Neuronal stem cell (in vitro differentiated cells): Measurements from ENCODE around the gene MARK3. TPM values are rescaled to one million over a fixed set of nuclear protein-coding genes. Genes with fewer than 3 reads are reported as not detected.

Experiments used
- DNase-seq: peaks from one replicate; pipeline ENCODE4 v3.0.0-alpha.2; 2013; ENCODE audit warnings: low spot score
- H2AFZ ChIP-seq: one replicate; pipeline ENCODE4 v1.6.1; 2013; ENCODE audit warnings: mild to moderate bottlenecking, low read length, inconsistent platforms
- H2AK5ac ChIP-seq: 2 replicates; pipeline ENCODE4 v1.6.1; 2013; ENCODE audit warnings: low read depth, mild to moderate bottlenecking, inconsistent platforms, low read length, moderate library complexity, mixed read lengths
- H2BK120ac ChIP-seq: 2 replicates; pipeline ENCODE4 v1.6.1; 2013; ENCODE audit warnings: low read depth, mild to moderate bottlenecking, inconsistent platforms, low read length, moderate library complexity, mixed read lengths
- H2BK12ac ChIP-seq: one replicate; pipeline ENCODE4 v1.6.1; 2013; ENCODE audit warnings: low read length, inconsistent platforms
- H2BK15ac ChIP-seq: 2 replicates; pipeline ENCODE4 v1.6.1; 2013; ENCODE audit warnings: mild to moderate bottlenecking, low read length, inconsistent platforms, mixed read lengths
- H2BK5ac ChIP-seq: one replicate; pipeline ENCODE4 v1.6.1; 2013; ENCODE audit warnings: inconsistent platforms, mild to moderate bottlenecking, low read length, moderate library complexity
- H3K14ac ChIP-seq: one replicate; pipeline ENCODE4 v1.6.1; 2013; ENCODE audit warnings: low read length, inconsistent platforms
- H3K18ac ChIP-seq: 2 replicates; pipeline ENCODE4 v1.6.1; 2013; ENCODE audit warnings: low read length, inconsistent platforms
- H3K23ac ChIP-seq: 2 replicates; pipeline ENCODE4 v1.6.1; 2013; ENCODE audit warnings: low read depth, mild to moderate bottlenecking, mixed read lengths, low read length, inconsistent platforms; ENCODE audit not compliant: poor library complexity
- H3K27ac ChIP-seq: replicated peaks from 3 replicates; pipeline ENCODE4 v1.5.1; 2013; ENCODE audit warnings: low read length, inconsistent platforms
- H3K27me3 ChIP-seq, 3 experiments: 2 replicates each; pipeline ENCODE4 v1.6.1; 2013; ENCODE audit warnings: low read length in 3 of 3, mild to moderate bottlenecking in 2 of 3, inconsistent platforms in 1 of 3, low read depth in 1 of 3, mixed read lengths in 1 of 3, moderate library complexity in 1 of 3; ENCODE audit not compliant: control insufficient read depth in 3 of 3, insufficient read depth in 3 of 3
- H3K36me3 ChIP-seq, 2 donors: replicated peaks in 1 of 2; 2 replicates each; pipeline ENCODE4 v1.6.1; 2013; ENCODE audit warnings: low read length in 2 of 2; ENCODE audit not compliant: control insufficient read depth in 2 of 2, insufficient read depth in 2 of 2
- H3K4ac ChIP-seq: 2 replicates; pipeline ENCODE4 v1.6.1; 2013; ENCODE audit warnings: inconsistent platforms, mild to moderate bottlenecking, low read length, moderate library complexity
- H3K4me1 ChIP-seq, 2 donors: 1 replicate in 1 of 2; 2 replicates in 1 of 2; pipeline ENCODE4 v1.6.1; 2013; ENCODE audit warnings: low read length in 2 of 2, low read depth in 1 of 2; ENCODE audit not compliant: control insufficient read depth in 2 of 2, insufficient read depth in 1 of 2
- H3K4me2 ChIP-seq: one replicate; pipeline ENCODE4 v1.6.1; 2013; ENCODE audit warnings: mild to moderate bottlenecking, low read length, inconsistent platforms; ENCODE audit not compliant: insufficient read depth, poor library complexity, severe bottlenecking
- H3K4me3 ChIP-seq, 2 donors: 2 replicates each; pipeline ENCODE4 v1.5.1; 2013; ENCODE audit warnings: low read length in 2 of 2, mild to moderate bottlenecking in 2 of 2, inconsistent platforms in 1 of 2, moderate library complexity in 1 of 2
- H3K79me1 ChIP-seq: one replicate; pipeline ENCODE4 v1.6.1; 2013; ENCODE audit warnings: low read depth, mild to moderate bottlenecking, inconsistent platforms, low read length, moderate library complexity
- H3K9ac ChIP-seq: one replicate; pipeline ENCODE4 v1.6.1; 2013; ENCODE audit warnings: mild to moderate bottlenecking, low read depth, low read length, inconsistent platforms; ENCODE audit not compliant: poor library complexity
- H3K9me3 ChIP-seq, 2 donors: replicated peaks in 1 of 2; 2 replicates each; pipeline versions ENCODE3 to v1.6.1; 2013; ENCODE audit warnings: low read length in 2 of 2, mild to moderate bottlenecking in 2 of 2, inconsistent platforms in 1 of 2, low read depth in 1 of 2, mixed read lengths in 1 of 2, moderate library complexity in 1 of 2; ENCODE audit not compliant: control insufficient read depth in 2 of 2, insufficient read depth in 1 of 2
- H4K8ac ChIP-seq: one replicate; pipeline ENCODE4 v1.6.1; 2013; ENCODE audit warnings: low read depth, mild to moderate bottlenecking, inconsistent platforms, low read length, moderate library complexity
- H4K91ac ChIP-seq: one replicate; pipeline ENCODE4 v1.6.1; 2013; ENCODE audit warnings: low read length, low read depth, mild to moderate bottlenecking, inconsistent platforms; ENCODE audit not compliant: poor library complexity
- WGBS, 2 donors: extraction: QIAGEN DNeasy Blood & Tissue Kit; methylation state at CpG; one replicate each; pipeline ENCODE4 v1.1.7; 2013; ENCODE audit warnings: missing lambda C conversion rate in 2 of 2, mixed read lengths in 1 of 2; ENCODE audit not compliant: insufficient read length in 2 of 2, insufficient replicate concordance in 1 of 2; ENCODE audit errors: extremely low coverage in 2 of 2; 5-methylcytosine and 5-hydroxymethylcytosine counted together
- polyA plus RNA-seq, 2 experiments: library from polyadenylated mRNA; stranded (reverse); fragments of 200-250 nt; gene quantifications; one replicate each; pipeline ENCODE4 v1.2.3, GENCODE V29; 2013

The MARK3 gene
- polyA plus RNA-seq (2013, experiment 1 of 2): 55.4 TPM
- polyA plus RNA-seq (2013, experiment 2 of 2): 55.0 TPM

GRCh38 chr14:103385152-103385928 is at the start of gene MARK3:
MARK3 (plus strand) TSS chr14:103385415; CDS start chr14:103386030, 615 bp downstream.
- Histone ChIP-seq H3K27me3 (peaks cover 0 to 5% (median 0%) of the 10 kb centered on the region in 3 experiments), H2BK15ac (peak within 1 kb of the TSS; percentile 83), H3K4me3 (peak within 1 kb of the TSS; percentile 99), H2AFZ (peak within 1 kb of the TSS; percentile 97), H3K36me3 (peaks cover 0 to 8% of the 10 kb centered on the region in 2 donors), H2BK5ac (peak within 1 kb of the TSS; percentile 99), H3K79me1 (peaks cover 7% of the 10 kb centered on the region), H3K23ac (peak within 1 kb of the TSS; percentile 92), H3K14ac (peak within 1 kb of the TSS; percentile 95), H3K27ac (peak within 1 kb of the TSS; percentile 93), H4K91ac (peak within 1 kb of the TSS; percentile 48), H3K9ac (peak within 1 kb of the TSS; percentile 99), H3K9me3 (peaks cover 0 to 8% of the 10 kb centered on the region in 2 donors), H3K4me1 (peaks cover 3 to 7% of the 10 kb centered on the region in 2 donors), H3K4me2 (peak within 1 kb of the TSS; percentile 88), H2AK5ac (peak within 1 kb of the TSS; percentile 95), H2BK120ac (peak within 1 kb of the TSS; percentile 81), H4K8ac (peak within 1 kb of the TSS; percentile 97), H2BK12ac (peak within 1 kb of the TSS; percentile 96), H3K4ac (no peak within 1 kb of the TSS), H3K18ac (peak within 1 kb of the TSS; percentile 99)
- peak; percentile 95 for DNase-seq
- WGBS, 2 donors: no CpG with 5 or more reads among the region's 91 CpGs

GRCh38 chr14:103336191-103336590 is 49.0 kb upstream of the MARK3 start:
- Histone ChIP-seq H3K4ac (no peak overlapping the region), H3K4me1 (peaks cover 2 to 14% of the 10 kb centered on the region in 2 donors), H3K18ac (no peak overlapping the region), H3K9me3 (no peaks in the 10 kb centered on the region), H3K14ac (no peak overlapping the region), H2AFZ (no peak overlapping the region), H2BK120ac (no peak overlapping the region), H2BK12ac (no peak overlapping the region), H3K4me2 (no peak overlapping the region), H4K91ac (no peak overlapping the region), H3K4me3 (peak overlapping the region in 1 of 2 donors; percentile 94), H2BK5ac (no peak overlapping the region), H4K8ac (no peak overlapping the region), H3K27ac (no peak overlapping the region), H3K79me1 (peaks cover 6% of the 10 kb centered on the region), H3K23ac (no peak overlapping the region), H3K36me3 (peaks cover 45 to 64% of the 10 kb centered on the region in 2 donors), H2BK15ac (no peak overlapping the region), H3K9ac (no peak overlapping the region), H2AK5ac (no peak overlapping the region), H3K27me3 (no peaks in the 10 kb centered on the region)
- WGBS, 2 donors: no CpG with 5 or more reads among the region's 14 CpGs
- DNase-seq: no peak

- H3K4ac ChIP-seq: no peak overlapping the region
- H4K91ac ChIP-seq: no peak overlapping the region
- H2BK120ac ChIP-seq: no peak overlapping the region
- peaks cover 6% of the 10 kb centered on the region for H3K79me1 ChIP-seq
- H3K14ac ChIP-seq: no peak overlapping the region
- H3K23ac ChIP-seq: no peak overlapping the region
- no peak overlapping the region for H3K9ac ChIP-seq
- no peak overlapping the region for H2AK5ac ChIP-seq
- no peak overlapping the region for H2BK5ac ChIP-seq
- no peak overlapping the region for H2BK12ac ChIP-seq
- H3K18ac ChIP-seq: no peak overlapping the region
- H3K36me3 ChIP-seq: peaks cover 51 to 80% of the 10 kb centered on the region in 2 donors
- H3K27ac ChIP-seq: no peak overlapping the region
- no peak overlapping the region for H2BK15ac ChIP-seq
- no peaks in the 10 kb centered on the region for H3K27me3 ChIP-seq
- peaks cover 0 to 11% of the 10 kb centered on the region in 2 donors for H3K4me1 ChIP-seq
- WGBS, 2 donors: no CpG with 5 or more reads among the region's 3 CpGs
- H3K9me3 ChIP-seq: no peaks in the 10 kb centered on the region
- no peak overlapping the region for H3K4me2 ChIP-seq
- H4K8ac ChIP-seq: no peak overlapping the region
- no peak for DNase-seq
- no peak overlapping the region for H3K4me3 ChIP-seq
- no peak overlapping the region for H2AFZ ChIP-seq
Observed at GRCh38 chr14:103337794-103338193, 47.4 kb upstream of the MARK3 start.

- Histone ChIP-seq H3K9ac (no peak overlapping the region), H4K91ac (no peak overlapping the region), H3K4me2 (no peak overlapping the region), H3K4me1 (peaks cover 0 to 11% of the 10 kb centered on the region in 2 donors), H3K23ac (no peak overlapping the region), H3K27ac (no peak overlapping the region), H3K4me3 (no peak overlapping the region), H2AFZ (no peak overlapping the region), H3K14ac (no peak overlapping the region), H2AK5ac (no peak overlapping the region), H3K9me3 (no peaks in the 10 kb centered on the region), H3K27me3 (no peaks in the 10 kb centered on the region), H3K36me3 (peaks cover 60 to 98% of the 10 kb centered on the region in 2 donors), H2BK15ac (no peak overlapping the region), H2BK120ac (no peak overlapping the region), H2BK5ac (no peak overlapping the region), H2BK12ac (no peak overlapping the region), H3K79me1 (peaks cover 6% of the 10 kb centered on the region), H3K4ac (no peak overlapping the region), H4K8ac (no peak overlapping the region), H3K18ac (no peak overlapping the region)
- WGBS, 2 donors: no CpG with 5 or more reads among the region's 6 CpGs
- no peak for DNase-seq
Observed at GRCh38 chr14:103339561-103339960, 45.7 kb upstream of the MARK3 start.
